Activated naive CD8-positive, alpha-beta T cell treated with anti-CD3 and anti-CD28 coated beads, Interleukin-2, amount 50 U/mL, for 24 hours (primary cell): ENCODE results near the gene RTN4.

Experiments used
- ATAC-seq: fragments of 150-1000 bp; cut with Tn5 transposase; one replicate; pipeline ENCODE4 v1.10.0; 2021
- DNase-seq: peaks from one replicate; pipeline ENCODE4 v3.0.0; 2021
- H3K27ac Mint-ChIP-seq: one replicate; pipeline ENCODE4 v1.8.0; 2021; ENCODE audit warnings: mild to moderate bottlenecking, mixed read lengths
- H3K27me3 Mint-ChIP-seq: one replicate; pipeline ENCODE4 v1.8.0; 2021; ENCODE audit warnings: mixed read lengths
- H3K36me3 Mint-ChIP-seq: one replicate; pipeline ENCODE4 v1.8.0; 2021; ENCODE audit warnings: low read depth, mixed read lengths
- H3K4me1 Mint-ChIP-seq: one replicate; pipeline ENCODE4 v1.8.0; 2021; ENCODE audit warnings: mixed read lengths
- H3K4me3 Mint-ChIP-seq: one replicate; pipeline ENCODE4 v1.8.0; 2021; ENCODE audit warnings: mild to moderate bottlenecking, moderate library complexity, mixed read lengths
- H3K9me3 Mint-ChIP-seq: one replicate; pipeline ENCODE4 v1.8.0; 2021; ENCODE audit warnings: mixed read lengths

RTN4 gene

GRCh38 chr2:54939446-54940118 lies 110.7 kb downstream of the RTN4 start:
- H3K36me3 Mint-ChIP-seq = no peaks in the 10 kb centered on the region
- H3K27ac Mint-ChIP-seq = no peak overlapping the region
- H3K9me3 Mint-ChIP-seq = peaks cover 7% of the 10 kb centered on the region
- H3K4me3 Mint-ChIP-seq = no peak overlapping the region
- DNase-seq (no peak), ATAC-seq (no peak)
- no peaks in the 10 kb centered on the region for H3K4me1 Mint-ChIP-seq
- H3K27me3 Mint-ChIP-seq = no peaks in the 10 kb centered on the region

GRCh38 chr2:54936766-54937165 lies 113.5 kb downstream of the RTN4 start:
- peaks cover 7% of the 10 kb centered on the region for H3K9me3 Mint-ChIP-seq
- no peak for DNase-seq
- peaks cover 3% of the 10 kb centered on the region for H3K27me3 Mint-ChIP-seq
- no peak overlapping the region for H3K4me3 Mint-ChIP-seq
- no peaks in the 10 kb centered on the region for H3K4me1 Mint-ChIP-seq
- no peaks in the 10 kb centered on the region for H3K36me3 Mint-ChIP-seq
- H3K27ac Mint-ChIP-seq = no peak overlapping the region
- ATAC-seq = no peak

GRCh38 chr2:54935389-54935788 lies 114.9 kb downstream of the RTN4 start:
- Mint-ChIP-seq H3K9me3 (peaks cover 7% of the 10 kb centered on the region), H3K36me3 (no peaks in the 10 kb centered on the region)

GRCh38 chr2:54931473-54931872 lies 118.8 kb downstream of the RTN4 start:
- Mint-ChIP-seq H3K4me3 (no peak overlapping the region), H3K27ac (no peak overlapping the region), H3K9me3 (no peaks in the 10 kb centered on the region), H3K27me3 (peaks cover 3% of the 10 kb centered on the region), H3K4me1 (no peaks in the 10 kb centered on the region), H3K36me3 (no peaks in the 10 kb centered on the region)
- DNase-seq (no peak), ATAC-seq (no peak)

More at GRCh38 chr2:54935389-54935788, 114.9 kb downstream of the RTN4 start:
- Mint-ChIP-seq H3K4me3 (no peak overlapping the region), H3K27me3 (peaks cover 3% of the 10 kb centered on the region), H3K4me1 (no peaks in the 10 kb centered on the region), H3K27ac (no peak overlapping the region)
- no peak for DNase-seq
- ATAC-seq = no peak

GRCh38 chr2:54928719-54929118 lies 121.5 kb downstream of the RTN4 start:
- H3K4me1 Mint-ChIP-seq = no peaks in the 10 kb centered on the region
- no peaks in the 10 kb centered on the region for H3K36me3 Mint-ChIP-seq
- H3K27ac Mint-ChIP-seq = no peak overlapping the region
- no peak overlapping the region for H3K4me3 Mint-ChIP-seq
- no peaks in the 10 kb centered on the region for H3K9me3 Mint-ChIP-seq
- no peak for ATAC-seq
- H3K27me3 Mint-ChIP-seq = peaks cover 3% of the 10 kb centered on the region
- DNase-seq = no peak

- DNase-seq = no peak
- ATAC-seq = no peak
- H3K27ac Mint-ChIP-seq = no peak overlapping the region
Measured at GRCh38 chr2:54927751-54928615, 122.3 kb downstream of the RTN4 start.

GRCh38 chr2:54927085-54927750 lies 123.0 kb downstream of the RTN4 start:
- H3K4me3 Mint-ChIP-seq = no peak overlapping the region
- no peaks in the 10 kb centered on the region for H3K36me3 Mint-ChIP-seq
- DNase-seq (no peak), ATAC-seq (no peak)
- peaks cover 4% of the 10 kb centered on the region for H3K9me3 Mint-ChIP-seq
- H3K27me3 Mint-ChIP-seq = peaks cover 1% of the 10 kb centered on the region
- no peak overlapping the region for H3K27ac Mint-ChIP-seq
- no peaks in the 10 kb centered on the region for H3K4me1 Mint-ChIP-seq

More at GRCh38 chr2:54927751-54928615, 122.3 kb downstream of the RTN4 start:
- Mint-ChIP-seq H3K4me3 (no peak overlapping the region), H3K9me3 (no peaks in the 10 kb centered on the region), H3K4me1 (no peaks in the 10 kb centered on the region), H3K36me3 (no peaks in the 10 kb centered on the region), H3K27me3 (peaks cover 3% of the 10 kb centered on the region)

- Mint-ChIP-seq H3K9me3 (peaks cover 12% of the 10 kb centered on the region), H3K27me3 (peaks cover 2% of the 10 kb centered on the region), H3K36me3 (no peaks in the 10 kb centered on the region), H3K4me1 (no peaks in the 10 kb centered on the region), H3K4me3 (no peak overlapping the region), H3K27ac (no peak overlapping the region)
- ATAC-seq (no peak), DNase-seq (no peak)
Measured at GRCh38 chr2:54925022-54925421, 125.2 kb downstream of the RTN4 start.

- Mint-ChIP-seq H3K4me1 (no peaks in the 10 kb centered on the region), H3K9me3 (peaks cover 12% of the 10 kb centered on the region), H3K27ac (no peak overlapping the region), H3K36me3 (no peaks in the 10 kb centered on the region), H3K27me3 (peaks cover 2% of the 10 kb centered on the region), H3K4me3 (no peak overlapping the region)
- no peak for ATAC-seq
- DNase-seq = no peak
Measured at GRCh38 chr2:54924121-54924520, 126.1 kb downstream of the RTN4 start.
